Liver (tissue), 9 donors: ENCODE results near the gene PAX8. TPM values are rescaled to one million over a fixed set of nuclear protein-coding genes. Genes with fewer than 3 reads are reported as not detected.

Experiments used
- DNase-seq: peaks from one replicate; pipeline ENCODE4 v3.0.0-alpha.2; 2017; ENCODE audit warnings: low spot score
- H3K27ac ChIP-seq, 2 donors: one replicate each; pipeline ENCODE4 v1.7.0; 2013; ENCODE audit warnings: inconsistent platforms in 2 of 2, low read length in 2 of 2, control low read depth in 1 of 2, low read depth in 1 of 2, mild to moderate bottlenecking in 1 of 2
- H3K27me3 ChIP-seq, 4 donors: one replicate each; pipeline versions ENCODE4 v1.6.1 to v1.7.0; 2013; ENCODE audit warnings: low read length in 3 of 4, inconsistent platforms in 1 of 4, mild to moderate bottlenecking in 1 of 4, moderate library complexity in 1 of 4; ENCODE audit not compliant: control insufficient read depth in 4 of 4, insufficient read depth in 4 of 4
- H3K36me3 ChIP-seq, 4 donors: one replicate each; pipeline versions ENCODE4 v1.6.1 to v1.7.0; 2013; ENCODE audit warnings: low read length in 3 of 4, mild to moderate bottlenecking in 3 of 4, low read depth in 1 of 4, moderate library complexity in 1 of 4; ENCODE audit not compliant: control insufficient read depth in 4 of 4, insufficient read depth in 3 of 4
- H3K4me1 ChIP-seq, 4 donors: one replicate each; pipeline versions ENCODE4 v1.6.1 to v1.7.0; 2013; ENCODE audit warnings: low read length in 3 of 4, mild to moderate bottlenecking in 3 of 4, moderate library complexity in 1 of 4; ENCODE audit not compliant: control insufficient read depth in 4 of 4, insufficient read depth in 4 of 4
- H3K4me3 ChIP-seq, 3 donors: one replicate each; pipeline versions ENCODE4 v1.6.1 to v1.7.0; 2013; ENCODE audit warnings: low read length in 3 of 3, control low read depth in 1 of 3, low read depth in 1 of 3, mild to moderate bottlenecking in 1 of 3
- H3K9ac ChIP-seq, 2 donors: one replicate each; pipeline ENCODE4 v1.7.0; 2013; ENCODE audit warnings: low read length in 2 of 2, mild to moderate bottlenecking in 2 of 2, moderate library complexity in 2 of 2, control low read depth in 1 of 2, low read depth in 1 of 2
- H3K9me3 ChIP-seq, 4 donors: one replicate each; pipeline versions ENCODE4 v1.6.1 to v1.7.0; 2013; ENCODE audit warnings: low read length in 3 of 4; ENCODE audit not compliant: control insufficient read depth in 4 of 4
- EGR1 ChIP-seq, 2 donors: IDR thresholded peaks; 2 replicates each; pipeline ENCODE4 v1.6.1; 2016 to 2018; ENCODE audit warnings: antibody characterized with exemption in 2 of 2, low read depth in 2 of 2
- FOXA1 ChIP-seq: IDR thresholded peaks from 2 replicates; pipeline ENCODE4 v1.6.1; 2016; ENCODE audit warnings: antibody characterized with exemption
- FOXA2 ChIP-seq: IDR thresholded peaks from 2 replicates; pipeline ENCODE4 v1.6.1; 2016; ENCODE audit warnings: antibody characterized with exemption
- GABPA ChIP-seq, 2 donors: IDR thresholded peaks in 1 of 2; conservative IDR thresholded peaks in 1 of 2; 2 replicates each; pipeline ENCODE4 v1.6.1; 2016; ENCODE audit warnings: antibody characterized with exemption in 2 of 2, mild to moderate bottlenecking in 1 of 2, moderate library complexity in 1 of 2
- HNF4A ChIP-seq, 2 donors: conservative IDR thresholded peaks; 2 replicates each; pipeline ENCODE4 v1.6.1; 2016; ENCODE audit warnings: antibody characterized with exemption in 2 of 2, mild to moderate bottlenecking in 2 of 2
- HNF4G ChIP-seq: IDR thresholded peaks from 2 replicates; pipeline ENCODE4 v1.6.1; 2016; ENCODE audit warnings: antibody characterized with exemption
- NR2F2 ChIP-seq: IDR thresholded peaks from 2 replicates; pipeline ENCODE4 v1.6.1; 2016; ENCODE audit warnings: antibody characterized with exemption
- RAD21 ChIP-seq, 2 donors: IDR thresholded peaks; 2 replicates each; pipeline ENCODE4 v1.6.1; 2016; ENCODE audit warnings: antibody characterized with exemption in 2 of 2, mild to moderate bottlenecking in 2 of 2
- RXRA ChIP-seq, 2 donors: IDR thresholded peaks; 2 replicates each; pipeline ENCODE4 v1.6.1; 2017 to 2018; ENCODE audit warnings: antibody characterized with exemption in 2 of 2, mild to moderate bottlenecking in 1 of 2
- SP1 ChIP-seq: IDR thresholded peaks from 2 replicates; pipeline ENCODE4 v1.6.1; 2018; ENCODE audit warnings: antibody characterized with exemption, mild to moderate bottlenecking
- TAF1 ChIP-seq: conservative IDR thresholded peaks from 2 replicates; pipeline ENCODE4 v1.6.1; 2016; ENCODE audit warnings: antibody characterized with exemption, mild to moderate bottlenecking
- YY1 ChIP-seq: IDR thresholded peaks from 2 replicates; pipeline ENCODE4 v1.6.1; 2016; ENCODE audit warnings: antibody characterized with exemption, mild to moderate bottlenecking
- WGBS: extraction: QIAGEN DNeasy Blood & Tissue Kit; methylation state at CpG from one replicate; pipeline ENCODE4 v1.1.7; 2013; 5-methylcytosine and 5-hydroxymethylcytosine counted together
- polyA plus RNA-seq, 2 donors: library from polyadenylated mRNA; stranded (reverse) in 1 of 2; unstranded in 1 of 2; fragments of 200-250 nt in 1 of 2; fragments of >200 nt in 1 of 2; fragmentation: Nextera tagmentation in 1 of 2; extraction: Ambion mirVana in 1 of 2; gene quantifications; one replicate each; pipeline versions ENCODE4 v1.2.1 to v1.2.3, GENCODE V29; 2013 to 2015
- total RNA-seq, 2 donors: library from RNA; depleted of rRNA; stranded (reverse); fragments of >200 nt; gene quantifications; one replicate each; pipeline ENCODE4 v1.2.3, GENCODE V29; 2014
- TF ChIP-seq, protein P1 (sequence below): IDR thresholded peaks from 2 replicates; pipeline ENCODE4 v1.6.1; 2016; ENCODE audit warnings: antibody characterized with exemption, mild to moderate bottlenecking
- TF ChIP-seq, protein P2 (sequence below): IDR thresholded peaks from 2 replicates; pipeline ENCODE4 v1.6.1; 2016; ENCODE audit warnings: antibody characterized with exemption
- TF ChIP-seq, protein P3 (sequence below): IDR thresholded peaks from 2 replicates; pipeline ENCODE4 v1.6.1; 2016; ENCODE audit warnings: antibody characterized with exemption
- TF ChIP-seq, protein P4 (sequence below): IDR thresholded peaks from 2 replicates; pipeline ENCODE4 v1.6.1; 2016; ENCODE audit warnings: antibody characterized with exemption
- TF ChIP-seq, protein P5 (sequence below): fragments of 150-350 bp; IDR thresholded peaks from 2 replicates; pipeline ENCODE4 v1.5.1; 2017; ENCODE audit warnings: improper control_type of control experiment, low read depth, low read length; ENCODE audit not compliant: missing input control
- donor health status: healthy.
- donor health status: healthy.
- donor health status: healthy.
- donor health status: healthy.
- donor health status: healthy.

PAX8 gene
- total and polyA plus RNA-seq, 4 donors = 0.09 to 0.85 (median 0.33) TPM

DNA sequence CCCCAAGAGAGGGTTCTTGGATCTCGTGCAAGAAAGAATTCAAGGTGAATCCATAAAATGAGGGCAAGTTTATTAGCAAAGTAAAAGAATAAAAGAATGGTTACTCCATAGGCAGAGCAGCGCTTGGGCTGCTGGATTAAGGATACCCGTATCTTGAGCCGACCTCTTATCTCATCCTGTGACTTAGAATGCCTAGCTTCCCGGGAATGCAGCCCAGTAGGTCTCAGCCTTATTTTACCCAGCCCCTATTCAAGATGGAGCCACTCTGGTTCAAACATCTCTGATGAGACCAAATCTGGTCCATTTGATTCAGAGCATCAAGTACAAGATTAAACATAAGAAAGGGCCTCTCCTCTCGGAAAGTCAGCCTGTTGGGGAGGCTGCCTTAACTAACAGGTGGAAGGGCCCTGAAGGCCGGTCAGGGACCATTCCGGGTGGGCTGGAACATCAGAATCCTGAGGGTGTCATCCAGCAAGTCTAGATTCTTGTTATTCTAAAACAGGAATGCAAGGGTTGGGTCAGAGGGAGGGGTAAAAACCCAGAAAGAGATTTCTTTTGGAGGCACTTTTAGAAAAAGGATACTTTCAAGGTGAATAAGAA, 99.2 kb downstream of the PAX8 start:
- no peaks in the 10 kb centered on the region for H3K27me3 ChIP-seq
- no peaks in the 10 kb centered on the region for H3K36me3 ChIP-seq
- H3K27ac ChIP-seq = peak overlapping the region; percentile 65 to 66
- WGBS = 85% methylated on average over 8 of the region's 8 CpGs
- no peak overlapping the region for H3K4me3 ChIP-seq
- no peak for DNase-seq
- no peaks in the 10 kb centered on the region for H3K9me3 ChIP-seq
- H3K9ac ChIP-seq = peak overlapping the region in 1 of 2 donors; percentile 3
- H3K4me1 ChIP-seq = peaks cover 6 to 44% (median 22%) of the 10 kb centered on the region in 4 donors
- TF ChIP-seq FOXA1 (no peak), EGR1 (IDR thresholded peaks at IDR 0.05; ENCODE audit: low read depth in 2 of 2) (no peak), RXRA (IDR thresholded peaks at IDR 0.05) (no peak), RAD21 (IDR thresholded peaks at IDR 0.05) (no peak), TAF1 (no peak), HNF4A (conservative IDR thresholded peaks at IDR 0.05) (no peak), FOXA2 (no peak), YY1 (no peak), SP1 (no peak), GABPA (IDR thresholded peaks at IDR 0.05 in 1 of 2, conservative IDR thresholded peaks at IDR 0.05 in 1 of 2) (no peak), HNF4G (no peak), NR2F2 (no peak)
- TF ChIP-seq, protein P1, sequence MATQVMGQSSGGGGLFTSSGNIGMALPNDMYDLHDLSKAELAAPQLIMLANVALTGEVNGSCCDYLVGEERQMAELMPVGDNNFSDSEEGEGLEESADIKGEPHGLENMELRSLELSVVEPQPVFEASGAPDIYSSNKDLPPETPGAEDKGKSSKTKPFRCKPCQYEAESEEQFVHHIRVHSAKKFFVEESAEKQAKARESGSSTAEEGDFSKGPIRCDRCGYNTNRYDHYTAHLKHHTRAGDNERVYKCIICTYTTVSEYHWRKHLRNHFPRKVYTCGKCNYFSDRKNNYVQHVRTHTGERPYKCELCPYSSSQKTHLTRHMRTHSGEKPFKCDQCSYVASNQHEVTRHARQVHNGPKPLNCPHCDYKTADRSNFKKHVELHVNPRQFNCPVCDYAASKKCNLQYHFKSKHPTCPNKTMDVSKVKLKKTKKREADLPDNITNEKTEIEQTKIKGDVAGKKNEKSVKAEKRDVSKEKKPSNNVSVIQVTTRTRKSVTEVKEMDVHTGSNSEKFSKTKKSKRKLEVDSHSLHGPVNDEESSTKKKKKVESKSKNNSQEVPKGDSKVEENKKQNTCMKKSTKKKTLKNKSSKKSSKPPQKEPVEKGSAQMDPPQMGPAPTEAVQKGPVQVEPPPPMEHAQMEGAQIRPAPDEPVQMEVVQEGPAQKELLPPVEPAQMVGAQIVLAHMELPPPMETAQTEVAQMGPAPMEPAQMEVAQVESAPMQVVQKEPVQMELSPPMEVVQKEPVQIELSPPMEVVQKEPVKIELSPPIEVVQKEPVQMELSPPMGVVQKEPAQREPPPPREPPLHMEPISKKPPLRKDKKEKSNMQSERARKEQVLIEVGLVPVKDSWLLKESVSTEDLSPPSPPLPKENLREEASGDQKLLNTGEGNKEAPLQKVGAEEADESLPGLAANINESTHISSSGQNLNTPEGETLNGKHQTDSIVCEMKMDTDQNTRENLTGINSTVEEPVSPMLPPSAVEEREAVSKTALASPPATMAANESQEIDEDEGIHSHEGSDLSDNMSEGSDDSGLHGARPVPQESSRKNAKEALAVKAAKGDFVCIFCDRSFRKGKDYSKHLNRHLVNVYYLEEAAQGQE = no peak
- TF ChIP-seq, protein P2, sequence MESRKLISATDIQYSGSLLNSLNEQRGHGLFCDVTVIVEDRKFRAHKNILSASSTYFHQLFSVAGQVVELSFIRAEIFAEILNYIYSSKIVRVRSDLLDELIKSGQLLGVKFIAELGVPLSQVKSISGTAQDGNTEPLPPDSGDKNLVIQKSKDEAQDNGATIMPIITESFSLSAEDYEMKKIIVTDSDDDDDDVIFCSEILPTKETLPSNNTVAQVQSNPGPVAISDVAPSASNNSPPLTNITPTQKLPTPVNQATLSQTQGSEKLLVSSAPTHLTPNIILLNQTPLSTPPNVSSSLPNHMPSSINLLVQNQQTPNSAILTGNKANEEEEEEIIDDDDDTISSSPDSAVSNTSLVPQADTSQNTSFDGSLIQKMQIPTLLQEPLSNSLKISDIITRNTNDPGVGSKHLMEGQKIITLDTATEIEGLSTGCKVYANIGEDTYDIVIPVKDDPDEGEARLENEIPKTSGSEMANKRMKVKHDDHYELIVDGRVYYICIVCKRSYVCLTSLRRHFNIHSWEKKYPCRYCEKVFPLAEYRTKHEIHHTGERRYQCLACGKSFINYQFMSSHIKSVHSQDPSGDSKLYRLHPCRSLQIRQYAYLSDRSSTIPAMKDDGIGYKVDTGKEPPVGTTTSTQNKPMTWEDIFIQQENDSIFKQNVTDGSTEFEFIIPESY = no peak
- TF ChIP-seq, protein P3, sequence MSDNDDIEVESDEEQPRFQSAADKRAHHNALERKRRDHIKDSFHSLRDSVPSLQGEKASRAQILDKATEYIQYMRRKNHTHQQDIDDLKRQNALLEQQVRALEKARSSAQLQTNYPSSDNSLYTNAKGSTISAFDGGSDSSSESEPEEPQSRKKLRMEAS = no peak
- TF ChIP-seq, protein P4, sequence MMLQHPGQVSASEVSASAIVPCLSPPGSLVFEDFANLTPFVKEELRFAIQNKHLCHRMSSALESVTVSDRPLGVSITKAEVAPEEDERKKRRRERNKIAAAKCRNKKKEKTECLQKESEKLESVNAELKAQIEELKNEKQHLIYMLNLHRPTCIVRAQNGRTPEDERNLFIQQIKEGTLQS = no peak
- TF ChIP-seq, protein P5, sequence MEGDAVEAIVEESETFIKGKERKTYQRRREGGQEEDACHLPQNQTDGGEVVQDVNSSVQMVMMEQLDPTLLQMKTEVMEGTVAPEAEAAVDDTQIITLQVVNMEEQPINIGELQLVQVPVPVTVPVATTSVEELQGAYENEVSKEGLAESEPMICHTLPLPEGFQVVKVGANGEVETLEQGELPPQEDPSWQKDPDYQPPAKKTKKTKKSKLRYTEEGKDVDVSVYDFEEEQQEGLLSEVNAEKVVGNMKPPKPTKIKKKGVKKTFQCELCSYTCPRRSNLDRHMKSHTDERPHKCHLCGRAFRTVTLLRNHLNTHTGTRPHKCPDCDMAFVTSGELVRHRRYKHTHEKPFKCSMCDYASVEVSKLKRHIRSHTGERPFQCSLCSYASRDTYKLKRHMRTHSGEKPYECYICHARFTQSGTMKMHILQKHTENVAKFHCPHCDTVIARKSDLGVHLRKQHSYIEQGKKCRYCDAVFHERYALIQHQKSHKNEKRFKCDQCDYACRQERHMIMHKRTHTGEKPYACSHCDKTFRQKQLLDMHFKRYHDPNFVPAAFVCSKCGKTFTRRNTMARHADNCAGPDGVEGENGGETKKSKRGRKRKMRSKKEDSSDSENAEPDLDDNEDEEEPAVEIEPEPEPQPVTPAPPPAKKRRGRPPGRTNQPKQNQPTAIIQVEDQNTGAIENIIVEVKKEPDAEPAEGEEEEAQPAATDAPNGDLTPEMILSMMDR = no peak
